Left colon (tissue), 2 donors: Measurements from ENCODE around the gene AP1B1. TPM values are rescaled to one million over a fixed set of nuclear protein-coding genes. Genes with fewer than 3 reads are reported as not detected.

Experiments
- ATAC-seq: fragments of 200-7000 bp; cut with Tn5 transposase; one replicate; pipeline ENCODE4 v1.9.1; 2020; ENCODE audit warnings: mild to moderate bottlenecking, moderate library complexity
- DNase-seq, 2 donors: peaks; one replicate each; pipeline ENCODE4 v3.0.0-alpha.2; 2020
- intact Hi-C, 2 donors: fragments of 100-400 bp; cut with DNase I in 1 of 2; cut with micrococcal nuclease in 1 of 2; formaldehyde crosslinking; loops; one replicate each; pipeline versions ENCODE4 v1.11.2 to v1.14.0; 2022; cut with DNase I, micrococcal nuclease
- microRNA-seq, 2 donors: library from miRNA; unstranded; fragments of <30 nt; microRNA quantifications; one replicate each; pipeline versions ENCODE4 v1.1.0 to v1.2.0, GENCODE V29; 2020
- total RNA-seq, 2 donors: library from RNA; stranded (reverse); fragmentation: NEBNext Ultra II Directional; extraction: Animal tissue kit (Norgen Biotek cat#: 25700); gene quantifications; one replicate each; pipeline ENCODE4 v1.2.1, GENCODE V29; 2021
- donor health status: DM: no; HTN: no; CAD: no.
- donor health status: DM: yes; HTN: yes; CAD: no.

Gene AP1B1
- total RNA-seq, 2 donors from 2014 or later = 96.3 to 100 TPM

GRCh38 chr22:29290061-29290460 lies 98.3 kb downstream of the AP1B1 start:
- ATAC-seq = no peak
- no peak for DNase-seq
- intact Hi-C loops = no loop called here

GRCh38 chr22:29288837-29289236 lies 99.5 kb downstream of the AP1B1 start:
- ATAC-seq = no peak
- no peak for DNase-seq
- intact Hi-C loops = no loop called here

- intact Hi-C loops = no loop called here
These were observed 104.2 kb downstream of the AP1B1 start for GRCh38 chr22:29284196-29284595.

GRCh38 chr22:29277927-29278326 lies 110.4 kb downstream of the AP1B1 start:
- DNase-seq (no peak), ATAC-seq (no peak)
- intact Hi-C loops = no loop called here

More at GRCh38 chr22:29284196-29284595, 104.2 kb downstream of the AP1B1 start:
- DNase-seq (no peak), ATAC-seq (no peak)

Small RNA genes within 50 kb of the gene (microRNA-seq; reads per million reads assigned to microRNA genes)
- gene MIR3653 = 31.3 to 32.0 reads per million in 2 donors

Other genes starting within 250 kb of the AP1B1 start
- gene EMID1, start 182.7 kb downstream of the AP1B1 start, total RNA-seq = 1 to 10 TPM; 1.2 to 4.9 TPM
- gene RHBDD3, start 120.6 kb downstream of the AP1B1 start, total RNA-seq = 10 to 100 TPM; 13.4 to 19.7 TPM
- 100 to 1,000 TPM; 158 to 192 TPM for gene EWSR1, start 120.3 kb downstream of the AP1B1 start, total RNA-seq
- 10 to 100 TPM; 19.7 to 32.3 TPM for gene GAS2L1, start 81.9 kb downstream of the AP1B1 start, total RNA-seq
- 1 to 10 TPM; 1.1 to 1.7 TPM for gene RASL10A, start 72.9 kb downstream of the AP1B1 start, total RNA-seq
- not detected for gene RFPL1, start 50.0 kb upstream of the AP1B1 start, total RNA-seq
- under 1 TPM; 0.12 to 0.34 TPM for gene NEFH, start 91.6 kb upstream of the AP1B1 start, total RNA-seq
- 10 to 100 TPM; 20.8 to 21.1 TPM for gene THOC5, start 165.2 kb upstream of the AP1B1 start, total RNA-seq
- 10 to 100 TPM; 50.2 to 60.1 TPM for gene NIPSNAP1, start 192.5 kb upstream of the AP1B1 start, total RNA-seq
- gene NF2, start 215.1 kb upstream of the AP1B1 start, total RNA-seq = 10 to 100 TPM; 38.2 to 41.5 TPM